HG02981 (cell line): Measurements from ENCODE around the gene CA10.

Experiments
- ATAC-seq: cut with Tn5 transposase; IDR thresholded peaks from one replicate; pipeline ENCODE4 v1.9.1; 2021; ENCODE audit warnings: mild to moderate bottlenecking, moderate library complexity; ENCODE audit not compliant: unreplicated experiment

The CA10 gene

GRCh38 chr17:51700011-51700760 lies 458.3 kb downstream of the CA10 start:
- no peak for ATAC-seq

GRCh38 chr17:51699303-51699702 lies 459.2 kb downstream of the CA10 start:
- ATAC-seq = no peak

GRCh38 chr17:51692917-51693316 lies 465.6 kb downstream of the CA10 start:
- no peak for ATAC-seq

GRCh38 chr17:51687887-51688286 lies 470.6 kb downstream of the CA10 start:
- ATAC-seq = no peak

- ATAC-seq = no peak
These were observed 473.1 kb downstream of the CA10 start for GRCh38 chr17:51685287-51685909.

GRCh38 chr17:51684214-51684613 lies 474.3 kb downstream of the CA10 start:
- no peak for ATAC-seq

GRCh38 chr17:51683291-51683690 lies 475.2 kb downstream of the CA10 start:
- ATAC-seq = no peak

GRCh38 chr17:51682115-51682514 lies 476.4 kb downstream of the CA10 start:
- ATAC-seq = no peak

GRCh38 chr17:51677875-51678274 lies 480.6 kb downstream of the CA10 start:
- no peak for ATAC-seq

GRCh38 chr17:51676691-51677487 lies 481.6 kb downstream of the CA10 start:
- no peak for ATAC-seq

GRCh38 chr17:51674579-51675255 lies 483.8 kb downstream of the CA10 start:
- no peak for ATAC-seq

GRCh38 chr17:51673070-51673469 lies 485.4 kb downstream of the CA10 start:
- ATAC-seq = no peak

GRCh38 chr17:51672065-51672464 lies 486.4 kb downstream of the CA10 start:
- no peak for ATAC-seq

- no peak for ATAC-seq
These were observed 487.6 kb downstream of the CA10 start for GRCh38 chr17:51670899-51671298.

GRCh38 chr17:51668963-51669246 lies 489.6 kb downstream of the CA10 start:
- no peak for ATAC-seq

- ATAC-seq = no peak
These were observed 490.2 kb downstream of the CA10 start for GRCh38 chr17:51668155-51668962.

- ATAC-seq = no peak
These were observed 490.8 kb downstream of the CA10 start for GRCh38 chr17:51667706-51668083.

- no peak for ATAC-seq
These were observed 491.4 kb downstream of the CA10 start for GRCh38 chr17:51666971-51667705.

- no peak for ATAC-seq
These were observed 496.1 kb downstream of the CA10 start for GRCh38 chr17:51662204-51663056.
